Esophagus (tissue), 2 donors: ENCODE results near the gene RSPH3. TPM values are rescaled to one million over a fixed set of nuclear protein-coding genes. Genes with fewer than 3 reads are reported as not detected.
"Not testable (repeated sequence)": the region's sequence is repeated elsewhere in the genome, so short reads cannot be mapped to it uniquely, and the experiment has no call there.

Source experiments
- H3K27ac ChIP-seq, 2 donors: one replicate each; pipeline ENCODE4 v1.5.1; 2013; ENCODE audit warnings: low read depth in 2 of 2, mild to moderate bottlenecking in 2 of 2, inconsistent platforms in 1 of 2, low read length in 1 of 2, moderate library complexity in 1 of 2
- H3K27me3 ChIP-seq, 2 donors: one replicate each; pipeline ENCODE4 v1.6.1; 2013; ENCODE audit warnings: low read length in 2 of 2, control low read depth in 1 of 2, mild to moderate bottlenecking in 1 of 2; ENCODE audit not compliant: insufficient read depth in 2 of 2, control insufficient read depth in 1 of 2
- H3K36me3 ChIP-seq, 2 donors: one replicate each; pipeline ENCODE4 v1.6.1; 2013; ENCODE audit warnings: low read length in 1 of 2; ENCODE audit not compliant: control insufficient read depth in 2 of 2, insufficient read depth in 2 of 2
- H3K4me1 ChIP-seq, 2 donors: one replicate each; pipeline ENCODE4 v1.6.1; 2013; ENCODE audit warnings: low read length in 1 of 2; ENCODE audit not compliant: control insufficient read depth in 2 of 2, insufficient read depth in 2 of 2
- H3K4me3 ChIP-seq, 2 donors: one replicate each; pipeline ENCODE4 v1.5.1; 2013; ENCODE audit warnings: low read length in 2 of 2, mild to moderate bottlenecking in 2 of 2, low read depth in 1 of 2, moderate library complexity in 1 of 2
- H3K9me3 ChIP-seq, 2 donors: one replicate each; pipeline ENCODE4 v1.6.1; 2013; ENCODE audit warnings: mild to moderate bottlenecking in 2 of 2, low read depth in 1 of 2, low read length in 1 of 2, moderate library complexity in 1 of 2; ENCODE audit not compliant: control insufficient read depth in 2 of 2, insufficient read depth in 1 of 2
- WGBS, 2 donors: extraction: QIAGEN DNeasy Blood & Tissue Kit; methylation state at CpG; one replicate each; pipeline ENCODE4 v1.1.7; 2013; 5-methylcytosine and 5-hydroxymethylcytosine counted together
- polyA plus RNA-seq, 2 donors: library from polyadenylated mRNA; stranded (reverse); fragments of 200-250 nt; gene quantifications; one replicate each; pipeline ENCODE4 v1.2.3, GENCODE V29; 2013
- donor health status: healthy with polysubstance abuse.
- donor health status: Bipolar disorder and iron deficiency.

Gene RSPH3
- polyA plus RNA-seq, 2 donors, result 6.1 to 6.3 TPM

- H3K4me1 ChIP-seq, result peaks cover 0 to 4% of the 10 kb centered on the region in 2 donors
- peaks cover 0 to 4% of the 10 kb centered on the region in 2 donors for H3K36me3 ChIP-seq
- H3K27ac ChIP-seq, result no peak overlapping the region
- no peak overlapping the region for H3K4me3 ChIP-seq
- 89 to 90% methylated on average over 7 of the region's 7 CpGs for WGBS, 2 donors
- no peaks in the 10 kb centered on the region for H3K27me3 ChIP-seq
- no peaks in the 10 kb centered on the region for H3K9me3 ChIP-seq
Observed at GRCh38 chr6:159041181-159041580, 41.2 kb upstream of the RSPH3 start.

- no peak overlapping the region for H3K4me3 ChIP-seq
- H3K9me3 ChIP-seq, result no peaks in the 10 kb centered on the region
- H3K4me1 ChIP-seq, result peaks cover 0 to 4% of the 10 kb centered on the region in 2 donors
- H3K36me3 ChIP-seq, result peaks cover 0 to 4% of the 10 kb centered on the region in 2 donors
- WGBS, 2 donors, result 57 to 59% methylated on average over 1 of the region's 1 CpG
- H3K27ac ChIP-seq, result no peak overlapping the region
- no peaks in the 10 kb centered on the region for H3K27me3 ChIP-seq
Observed at GRCh38 chr6:159039885-159040258, 39.9 kb upstream of the RSPH3 start.

- Histone ChIP-seq H3K4me3 (no peak overlapping the region), H3K4me1 (peaks cover 0 to 4% of the 10 kb centered on the region in 2 donors), H3K36me3 (peaks cover 0 to 4% of the 10 kb centered on the region in 2 donors), H3K27me3 (no peaks in the 10 kb centered on the region), H3K9me3 (no peaks in the 10 kb centered on the region), H3K27ac (peak overlapping the region; percentile 89 to 90)
- 47 to 55% methylated on average over 8 of the region's 8 CpGs for WGBS, 2 donors
Observed at GRCh38 chr6:159038914-159039884, 39.2 kb upstream of the RSPH3 start.

- not testable (repeated sequence) for H3K9me3 ChIP-seq, H3K36me3 ChIP-seq, H3K4me1 ChIP-seq, H3K27me3 ChIP-seq, H3K4me3 ChIP-seq
- WGBS, 2 donors, result 80 to 88% methylated on average over 12 of the region's 12 CpGs
- peak overlapping the region; percentile 9 to 90 for H3K27ac ChIP-seq
Observed at GRCh38 chr6:159038318-159038717, 38.3 kb upstream of the RSPH3 start.

GRCh38 chr6:159037756-159038290, 37.8 kb upstream of the RSPH3 start:
- Histone ChIP-seq H3K4me1 (peaks cover 0 to 4% of the 10 kb centered on the region in 2 donors), H3K4me3 (no peak overlapping the region), H3K27ac (no peak overlapping the region), H3K36me3 (peaks cover 0 to 4% of the 10 kb centered on the region in 2 donors), H3K27me3 (no peaks in the 10 kb centered on the region), H3K9me3 (no peaks in the 10 kb centered on the region)
- WGBS, 2 donors, result 77 to 79% methylated on average over 5 of the region's 5 CpGs

GRCh38 chr6:159036673-159037072, 36.7 kb upstream of the RSPH3 start:
- no peak overlapping the region for H3K4me3 ChIP-seq
- no peaks in the 10 kb centered on the region for H3K27me3 ChIP-seq
- no peak overlapping the region for H3K27ac ChIP-seq
- 90 to 92% methylated on average over 14 of the region's 14 CpGs for WGBS, 2 donors
- H3K36me3 ChIP-seq, result peaks cover 0 to 4% of the 10 kb centered on the region in 2 donors
- H3K9me3 ChIP-seq, result no peaks in the 10 kb centered on the region
- H3K4me1 ChIP-seq, result peaks cover 0 to 4% of the 10 kb centered on the region in 2 donors

GRCh38 chr6:159035891-159036290, 35.9 kb upstream of the RSPH3 start:
- Histone ChIP-seq H3K9me3 (no peaks in the 10 kb centered on the region), H3K27ac (no peak overlapping the region), H3K27me3 (no peaks in the 10 kb centered on the region), H3K36me3 (peaks cover 0 to 4% of the 10 kb centered on the region in 2 donors), H3K4me1 (peaks cover 0 to 4% of the 10 kb centered on the region in 2 donors), H3K4me3 (no peak overlapping the region)
- WGBS, 2 donors, result 91 to 92% methylated on average over 17 of the region's 17 CpGs

GRCh38 chr6:159033160-159034049, 33.4 kb upstream of the RSPH3 start:
- peaks cover 0 to 4% of the 10 kb centered on the region in 2 donors for H3K36me3 ChIP-seq
- no peak overlapping the region for H3K27ac ChIP-seq
- no peaks in the 10 kb centered on the region for H3K9me3 ChIP-seq
- no peaks in the 10 kb centered on the region for H3K27me3 ChIP-seq
- no peak overlapping the region for H3K4me3 ChIP-seq
- H3K4me1 ChIP-seq, result no peaks in the 10 kb centered on the region
- 84 to 89% methylated on average over 11 of the region's 11 CpGs for WGBS, 2 donors

GRCh38 chr6:159031846-159032245, 31.8 kb upstream of the RSPH3 start:
- H3K27ac ChIP-seq, result no peak overlapping the region
- H3K36me3 ChIP-seq, result peaks cover 0 to 3% of the 10 kb centered on the region in 2 donors
- no peak overlapping the region for H3K4me3 ChIP-seq
- H3K9me3 ChIP-seq, result no peaks in the 10 kb centered on the region
- H3K4me1 ChIP-seq, result no peaks in the 10 kb centered on the region
- H3K27me3 ChIP-seq, result no peaks in the 10 kb centered on the region
- 73 to 77% methylated on average over 5 of the region's 5 CpGs for WGBS, 2 donors
